HepG2 (cell line): ENCODE measurements around the gene ENO3. TPM values are rescaled to one million over a fixed set of nuclear protein-coding genes. Genes with fewer than 3 reads are reported as not detected.
A peak's percentile ranks its signal among the peaks of the same experiment; 100 is the strongest.

Source experiments
- FLYWCH1 ChIP-seq: sonication (generic); formaldehyde crosslinking; IDR thresholded peaks from 2 replicates; pipeline ENCODE4 v1.8.1; 2023; ENCODE audit warnings: mild to moderate bottlenecking, missing genetic modification reagents
- GMEB2 ChIP-seq: IDR thresholded peaks from 2 replicates; pipeline ENCODE4 v1.6.1; 2016; ENCODE audit warnings: missing biosample characterization, missing genetic modification reagents, low read depth
- GRHL1 ChIP-seq: sonication (generic); formaldehyde crosslinking; conservative IDR thresholded peaks from 2 replicates; pipeline ENCODE4 v1.8.0; 2022; ENCODE audit warnings: missing genetic modification reagents
- KDM2A ChIP-seq: sonication (generic); formaldehyde crosslinking; IDR thresholded peaks from 2 replicates; pipeline ENCODE4 v1.4.0; 2020; ENCODE audit warnings: low read depth, missing genetic modification reagents, borderline replicate concordance
- REPIN1 ChIP-seq: sonication (generic); formaldehyde crosslinking; IDR thresholded peaks from 2 replicates; pipeline ENCODE4 v1.8.0; 2022; ENCODE audit warnings: missing genetic modification reagents, low read depth, mild to moderate bottlenecking, borderline replicate concordance
- SAP130 ChIP-seq: IDR thresholded peaks from 2 replicates; pipeline ENCODE4 v1.6.1; 2016; ENCODE audit warnings: low read depth
- SMAD3 ChIP-seq: sonication (generic); formaldehyde crosslinking; IDR thresholded peaks from 2 replicates; pipeline ENCODE4 v1.4.0; 2020; ENCODE audit warnings: missing genetic modification reagents
- SNAI1 ChIP-seq: sonication (generic); formaldehyde crosslinking; IDR thresholded peaks from 2 replicates; pipeline ENCODE4 v1.5.0; 2020; ENCODE audit warnings: mild to moderate bottlenecking, missing genetic modification reagents, borderline replicate concordance
- ZBTB40 ChIP-seq, 2 experiments: fragments of 450-650 bp in 1 of 2; sonication (generic) in 1 of 2; formaldehyde crosslinking in 1 of 2; IDR thresholded peaks; 2 replicates each; pipeline versions ENCODE4 v1.6.1 to v1.8.0; 2016 to 2022; ENCODE audit warnings: antibody characterized with exemption in 1 of 2, mild to moderate bottlenecking in 1 of 2, missing genetic modification reagents in 1 of 2
- ZFP36L1 ChIP-seq: sonication (generic); formaldehyde crosslinking; IDR thresholded peaks from 2 replicates; pipeline ENCODE4 v1.8.0; 2022; ENCODE audit warnings: mild to moderate bottlenecking, missing genetic modification reagents, moderate library complexity
- ZNF737 ChIP-seq: sonication (generic); formaldehyde crosslinking; IDR thresholded peaks from 2 replicates; pipeline ENCODE4 v1.5.0; 2020; ENCODE audit warnings: missing genetic modification reagents, mild to moderate bottlenecking, borderline replicate concordance
- polyA plus RNA-seq, 8 experiments: library from polyadenylated mRNA; depleted of rRNA in 3 of 8; stranded (reverse) in 7 of 8; unstranded in 1 of 8; fragments of >200 nt; fragmentation: Illumina TruSeq in 4 of 8; extraction: Trizol in 4 of 8; gene quantifications; 2 replicates each; pipeline versions ENCODE4 v1.2.1 to v1.2.3, GENCODE V29; 2011 to 2016; ENCODE audit warnings: low read depth in 4 of 8, missing spikeins in 1 of 8, mixed read lengths in 1 of 8; ENCODE audit not compliant: insufficient read depth in 1 of 8
- total RNA-seq, 5 experiments: library from RNA; depleted of rRNA; stranded (reverse); fragments of >200 nt; fragmentation: Illumina TruSeq; extraction: Trizol; gene quantifications; 2 replicates each; pipeline ENCODE4 v1.2.3, GENCODE V29; 2016; ENCODE audit warnings: low read depth in 1 of 5

Gene ENO3
- total and polyA plus RNA-seq, 2 of the 13 experiments (the other 11 are each of a cell fraction or from before 2014, with no cell fraction given): 59.8 to 69.8 TPM

- no peak for TF ChIP-seq ZBTB40 (IDR thresholded peaks at IDR 0.05)
- no peak for TF ChIP-seq ZBTB40 (CRISPR knock-in tag; IDR thresholded peaks at IDR 0.05)
- TF ChIP-seq SNAI1: peak; percentile 58; the same call in 1 of the 2 replicates
- no peak for TF ChIP-seq GMEB2 (CRISPR knock-in tag)
- no peak for TF ChIP-seq REPIN1 (CRISPR knock-in tag)
- no peak for TF ChIP-seq ZFP36L1 (CRISPR knock-in tag)
- TF ChIP-seq SMAD3 (CRISPR knock-in tag): 0 out of 2 replicates have a peak, but pooled peaks have one; percentile 20
- TF ChIP-seq ZNF737 (CRISPR knock-in tag): no peak
- peak; percentile 34; the same call in 1 of the 2 replicates for TF ChIP-seq KDM2A (CRISPR knock-in tag)
- TF ChIP-seq SAP130: peak; percentile 40; the same call in 1 of the 2 replicates
- TF ChIP-seq GRHL1 (CRISPR knock-in tag): no peak
- TF ChIP-seq FLYWCH1 (CRISPR knock-in tag): peak; percentile 42; the same call in 1 of the 2 replicates
These were observed 709 bp upstream of the ENO3 start (continued) for GRCh38 chr17:4950075-4950745.
